GM21737 (cell line): Measurements from ENCODE around the gene PCDH9.

Experiments
- ATAC-seq: cut with Tn5 transposase; IDR thresholded peaks from one replicate; pipeline ENCODE4 v1.9.1; 2021; ENCODE audit warnings: mild to moderate bottlenecking, moderate library complexity; ENCODE audit not compliant: unreplicated experiment

The PCDH9 gene

GRCh38 chr13:66508153-66508909, 721.8 kb downstream of the PCDH9 start:
- no peak for ATAC-seq

- no peak for ATAC-seq
Observed at GRCh38 chr13:66506979-66507378, 723.2 kb downstream of the PCDH9 start.

- ATAC-seq, result no peak
Observed at GRCh38 chr13:66506051-66506777, 723.9 kb downstream of the PCDH9 start.

- no peak for ATAC-seq
Observed at GRCh38 chr13:66503890-66504289, 726.2 kb downstream of the PCDH9 start.

GRCh38 chr13:66501181-66501580, 729.0 kb downstream of the PCDH9 start:
- no peak for ATAC-seq

GRCh38 chr13:66492479-66492878, 737.7 kb downstream of the PCDH9 start:
- no peak for ATAC-seq

GRCh38 chr13:66491251-66491650, 738.9 kb downstream of the PCDH9 start:
- no peak for ATAC-seq

GRCh38 chr13:66489586-66489985, 740.5 kb downstream of the PCDH9 start:
- ATAC-seq, result no peak

- no peak for ATAC-seq
Observed at GRCh38 chr13:66489172-66489571, 741.0 kb downstream of the PCDH9 start.

- ATAC-seq, result no peak
Observed at GRCh38 chr13:66483712-66484111, 746.4 kb downstream of the PCDH9 start.

- no peak for ATAC-seq
Observed at GRCh38 chr13:66482836-66483235, 747.3 kb downstream of the PCDH9 start.

GRCh38 chr13:66477816-66478215, 752.3 kb downstream of the PCDH9 start:
- ATAC-seq, result no peak

GRCh38 chr13:66475061-66475460, 755.1 kb downstream of the PCDH9 start:
- no peak for ATAC-seq

GRCh38 chr13:66469745-66470144, 760.4 kb downstream of the PCDH9 start:
- ATAC-seq, result no peak

- ATAC-seq, result no peak
Observed at GRCh38 chr13:66468656-66469055, 761.5 kb downstream of the PCDH9 start.

- ATAC-seq, result no peak
Observed at GRCh38 chr13:66462187-66462586, 767.9 kb downstream of the PCDH9 start.

GRCh38 chr13:66461021-66461420, 769.1 kb downstream of the PCDH9 start:
- ATAC-seq, result no peak

GRCh38 chr13:66459634-66460033, 770.5 kb downstream of the PCDH9 start:
- ATAC-seq, result no peak

GRCh38 chr13:66459143-66459542, 771.0 kb downstream of the PCDH9 start:
- ATAC-seq, result no peak

- no peak for ATAC-seq
Observed at GRCh38 chr13:66446413-66446812, 783.7 kb downstream of the PCDH9 start.

GRCh38 chr13:66443926-66444325, 786.2 kb downstream of the PCDH9 start:
- no peak for ATAC-seq

- ATAC-seq, result no peak
Observed at GRCh38 chr13:66440938-66441337, 789.2 kb downstream of the PCDH9 start.
